Skeletal muscle tissue (tissue), 4 donors: ENCODE data around the gene PPARG. TPM values are rescaled to one million over a fixed set of nuclear protein-coding genes. Genes with fewer than 3 reads are reported as not detected.
"Not testable (repeated sequence)": the region's sequence is repeated elsewhere in the genome, so short reads cannot be mapped to it uniquely, and the experiment has no call there.

Experiments
- H3K27ac ChIP-seq: one replicate; pipeline ENCODE4 v1.7.0; 2013; ENCODE audit warnings: mild to moderate bottlenecking, low read depth, low read length, inconsistent platforms
- H3K27me3 ChIP-seq, 3 donors: one replicate each; pipeline ENCODE4 v1.7.0; 2013; ENCODE audit warnings: low read length in 3 of 3; ENCODE audit not compliant: control insufficient read depth in 3 of 3, insufficient read depth in 3 of 3
- H3K36me3 ChIP-seq, 3 donors: one replicate each; pipeline ENCODE4 v1.7.0; 2013; ENCODE audit warnings: low read length in 3 of 3; ENCODE audit not compliant: control insufficient read depth in 3 of 3, insufficient read depth in 3 of 3
- H3K4me1 ChIP-seq, 3 donors: one replicate each; pipeline ENCODE4 v1.7.0; 2013; ENCODE audit warnings: low read length in 3 of 3, mild to moderate bottlenecking in 3 of 3; ENCODE audit not compliant: control insufficient read depth in 3 of 3, insufficient read depth in 3 of 3
- H3K4me3 ChIP-seq, 3 donors: one replicate each; pipeline ENCODE4 v1.7.0; 2013; ENCODE audit warnings: low read length in 3 of 3
- H3K9ac ChIP-seq, 3 donors: one replicate each; pipeline ENCODE4 v1.7.0; 2013; ENCODE audit warnings: low read length in 3 of 3, mild to moderate bottlenecking in 3 of 3, moderate library complexity in 2 of 3, low read depth in 1 of 3
- H3K9me3 ChIP-seq, 3 donors: one replicate each; pipeline ENCODE4 v1.7.0; 2013; ENCODE audit warnings: low read length in 3 of 3; ENCODE audit not compliant: control insufficient read depth in 3 of 3
- total RNA-seq: library from RNA; depleted of rRNA; stranded (reverse); fragments of >200 nt; gene quantifications from one replicate; pipeline ENCODE4 v1.2.3, GENCODE V29; 2014
- donor health status: Osteomylitis.

PPARG gene
- total RNA-seq, 1 donor from 2014 or later: 30.3 TPM

DNA sequence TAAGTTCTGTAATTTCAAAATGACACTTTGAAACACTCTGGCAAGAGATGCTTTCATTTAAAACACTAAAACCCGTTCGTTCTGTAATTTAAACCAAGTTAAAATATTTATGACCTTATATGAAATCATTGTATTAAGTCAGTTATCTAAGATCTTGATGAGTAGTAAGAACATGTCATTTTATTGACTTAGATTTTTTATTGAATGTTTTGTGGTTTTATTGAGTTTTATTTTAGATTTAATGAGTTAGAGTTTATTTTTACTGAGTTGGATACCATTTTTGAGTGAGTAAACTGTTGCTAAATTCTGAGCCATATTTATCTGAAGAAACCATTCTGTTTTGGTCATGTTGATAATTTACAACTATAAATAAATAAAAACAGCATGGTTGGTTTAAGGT lies 94.3 kb downstream of the PPARG start:
- Histone ChIP-seq H3K27ac (no peak overlapping the region), H3K27me3 (no peaks in the 10 kb centered on the region), H3K4me1 (no peaks in the 10 kb centered on the region), H3K9ac (no peak overlapping the region), H3K4me3 (no peak overlapping the region), H3K36me3 (no peaks in the 10 kb centered on the region), H3K9me3 (no peaks in the 10 kb centered on the region)

DNA sequence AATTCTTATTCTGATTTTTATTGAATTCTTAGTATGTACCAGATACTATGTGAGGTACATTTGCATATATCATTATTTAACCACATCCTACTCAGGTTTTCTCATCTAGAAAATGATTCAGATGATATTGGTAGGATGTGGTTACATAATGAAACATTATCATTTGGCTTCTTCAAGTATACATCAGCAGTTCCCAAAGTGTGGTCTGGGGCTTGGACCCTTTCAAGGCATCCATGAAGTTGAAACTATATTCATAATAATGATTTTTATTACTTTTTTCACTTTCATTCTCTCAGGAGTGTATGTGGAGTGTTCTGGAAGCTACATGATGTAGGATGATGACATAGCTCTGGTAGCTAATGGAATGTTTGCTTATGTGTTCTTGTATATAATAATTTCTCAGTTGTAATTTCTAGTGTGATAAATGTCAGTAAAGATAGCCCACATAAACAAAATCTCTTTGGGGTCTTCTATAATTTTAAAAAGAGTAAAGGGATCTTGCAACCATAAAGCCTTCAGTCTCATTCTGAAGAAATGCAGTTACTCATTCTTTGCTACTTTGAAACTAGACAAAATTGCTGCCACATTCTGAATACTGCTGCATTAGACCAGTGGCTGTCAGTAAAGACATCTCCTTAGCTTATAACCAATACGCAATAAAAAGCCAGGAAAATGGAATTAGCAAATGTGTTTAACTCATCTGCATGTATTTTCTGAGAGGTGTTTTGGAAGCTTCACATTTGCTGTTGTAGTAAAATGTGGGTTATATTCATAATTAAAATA lies 95.8 kb downstream of the PPARG start:
- Histone ChIP-seq H3K9me3 (no peaks in the 10 kb centered on the region), H3K36me3 (no peaks in the 10 kb centered on the region), H3K27ac (no peak overlapping the region), H3K9ac (no peak overlapping the region), H3K27me3 (no peaks in the 10 kb centered on the region), H3K4me3 (no peak overlapping the region), H3K4me1 (no peaks in the 10 kb centered on the region)

DNA sequence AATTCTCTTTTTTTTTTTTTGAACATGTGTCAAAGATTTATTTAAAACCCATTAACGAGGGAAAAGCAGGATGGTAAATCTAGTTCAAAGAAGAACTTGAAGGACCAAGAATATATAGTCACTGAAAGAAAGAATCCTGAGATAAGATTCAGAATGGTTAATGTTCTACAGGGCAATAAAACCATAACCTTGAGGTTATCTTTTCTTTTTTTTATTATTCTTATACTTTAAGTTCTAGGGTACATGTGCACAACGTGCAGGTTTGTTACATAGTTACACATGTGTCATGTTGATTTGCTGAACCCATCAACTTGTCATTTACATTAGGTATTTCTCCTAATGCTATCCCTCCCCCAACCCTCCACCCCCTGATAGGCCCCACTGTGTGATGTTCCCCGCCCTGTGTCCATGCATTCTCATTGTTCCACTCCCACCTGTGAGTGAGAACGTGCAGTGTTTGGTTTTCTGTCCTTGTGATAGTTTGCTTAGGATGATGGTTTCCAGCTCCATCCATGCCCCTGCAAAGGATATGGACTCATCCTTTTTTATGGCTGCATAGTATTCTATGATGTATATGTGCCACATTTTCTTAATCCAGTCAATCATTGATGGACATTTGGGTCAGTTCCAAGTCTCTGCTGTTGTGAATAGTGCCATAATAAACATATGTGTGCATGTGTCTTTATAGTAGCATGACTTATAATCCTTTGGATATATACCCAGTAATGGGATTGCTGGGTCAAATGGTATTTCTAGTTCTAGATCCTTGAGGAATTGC lies 97.8 kb downstream of the PPARG start:
- H3K27ac ChIP-seq, H3K9ac ChIP-seq, H3K4me1 ChIP-seq, H3K9me3 ChIP-seq, H3K4me3 ChIP-seq, H3K36me3 ChIP-seq, H3K27me3 ChIP-seq: not testable (repeated sequence)

DNA sequence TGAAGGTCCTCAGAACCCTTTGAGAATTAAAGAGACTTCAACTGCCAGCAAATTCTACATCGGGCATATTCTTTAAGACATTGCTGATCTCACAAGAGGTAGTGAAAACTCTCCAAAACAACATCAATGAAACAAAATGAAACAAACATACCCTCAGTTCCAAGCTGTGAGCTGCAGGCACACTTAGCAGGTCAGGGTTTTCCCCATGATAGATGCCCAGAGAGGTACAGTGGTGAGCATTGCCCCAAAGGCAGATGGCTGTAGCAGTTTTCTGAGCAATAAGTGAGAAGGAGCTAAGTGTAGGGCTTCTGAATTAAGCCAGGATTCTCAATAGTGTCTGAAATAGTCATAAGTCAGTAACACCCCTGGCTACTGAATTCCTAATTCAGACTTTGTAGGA lies 99.3 kb downstream of the PPARG start:
- Histone ChIP-seq H3K4me1 (no peaks in the 10 kb centered on the region), H3K9ac (no peak overlapping the region), H3K4me3 (no peak overlapping the region), H3K27ac (no peak overlapping the region), H3K36me3 (no peaks in the 10 kb centered on the region), H3K9me3 (no peaks in the 10 kb centered on the region), H3K27me3 (peaks cover 0 to 6% (median 0%) of the 10 kb centered on the region in 3 donors)

DNA sequence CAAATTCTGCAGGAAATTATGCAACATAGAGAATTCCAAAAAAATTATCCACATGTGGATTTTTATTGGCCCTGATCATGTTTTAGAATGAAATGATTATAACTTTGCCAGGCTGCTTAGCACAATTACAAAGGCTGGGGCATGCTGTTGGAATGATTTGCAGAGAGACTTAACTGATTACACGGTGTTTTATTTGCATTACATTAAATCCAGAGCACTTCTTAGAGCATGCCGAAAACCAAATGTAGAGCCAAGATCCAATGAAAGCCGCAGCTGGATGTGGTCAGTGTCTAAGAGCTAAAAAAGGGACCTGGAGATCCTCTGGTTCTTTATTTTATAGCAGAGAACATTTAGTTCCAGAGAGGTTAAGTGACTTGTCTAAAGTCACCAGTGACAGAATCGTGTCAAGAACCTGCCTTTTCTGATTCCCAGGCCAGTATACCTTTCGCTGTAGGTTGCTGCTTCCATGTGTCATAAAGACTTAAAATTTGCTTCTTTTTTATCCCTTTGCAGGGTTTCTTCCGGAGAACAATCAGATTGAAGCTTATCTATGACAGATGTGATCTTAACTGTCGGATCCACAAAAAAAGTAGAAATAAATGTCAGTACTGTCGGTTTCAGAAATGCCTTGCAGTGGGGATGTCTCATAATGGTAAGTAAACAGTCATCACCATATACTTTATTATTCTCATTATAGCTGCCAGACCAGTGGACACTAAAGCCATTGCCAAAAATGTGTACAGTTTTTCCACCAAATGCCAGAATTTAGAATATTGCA lies 103.4 kb downstream of the PPARG start:
- Histone ChIP-seq H3K9ac (no peak overlapping the region), H3K4me3 (no peak overlapping the region), H3K27ac (no peak overlapping the region), H3K4me1 (no peaks in the 10 kb centered on the region), H3K9me3 (no peaks in the 10 kb centered on the region), H3K27me3 (peaks cover 0 to 8% (median 0%) of the 10 kb centered on the region in 3 donors), H3K36me3 (no peaks in the 10 kb centered on the region)

DNA sequence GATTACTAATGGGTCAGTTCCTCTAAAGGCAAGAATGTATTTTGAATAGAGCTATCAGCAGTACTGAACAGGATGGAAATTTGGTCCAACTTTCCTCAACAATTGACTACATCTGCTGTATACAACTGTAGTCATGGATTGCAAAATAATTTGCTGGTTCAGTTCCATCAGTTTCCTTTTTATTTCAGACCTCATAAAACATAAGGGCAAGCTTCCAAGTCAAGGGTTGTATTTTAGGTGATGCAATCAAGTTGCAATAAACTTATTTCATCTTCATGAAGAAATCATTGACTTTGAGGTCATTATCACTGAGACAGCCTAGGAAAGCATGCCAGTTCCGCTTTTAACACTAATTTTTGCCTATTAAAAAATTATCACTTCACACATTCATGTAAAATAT lies 105.0 kb downstream of the PPARG start:
- no peaks in the 10 kb centered on the region for H3K36me3 ChIP-seq
- H3K4me1 ChIP-seq: peaks cover 0 to 2% (median 0%) of the 10 kb centered on the region in 3 donors
- no peaks in the 10 kb centered on the region for H3K9me3 ChIP-seq
- no peak overlapping the region for H3K9ac ChIP-seq
- peaks cover 0 to 11% (median 0%) of the 10 kb centered on the region in 3 donors for H3K27me3 ChIP-seq
- no peak overlapping the region for H3K4me3 ChIP-seq
- H3K27ac ChIP-seq: no peak overlapping the region

DNA sequence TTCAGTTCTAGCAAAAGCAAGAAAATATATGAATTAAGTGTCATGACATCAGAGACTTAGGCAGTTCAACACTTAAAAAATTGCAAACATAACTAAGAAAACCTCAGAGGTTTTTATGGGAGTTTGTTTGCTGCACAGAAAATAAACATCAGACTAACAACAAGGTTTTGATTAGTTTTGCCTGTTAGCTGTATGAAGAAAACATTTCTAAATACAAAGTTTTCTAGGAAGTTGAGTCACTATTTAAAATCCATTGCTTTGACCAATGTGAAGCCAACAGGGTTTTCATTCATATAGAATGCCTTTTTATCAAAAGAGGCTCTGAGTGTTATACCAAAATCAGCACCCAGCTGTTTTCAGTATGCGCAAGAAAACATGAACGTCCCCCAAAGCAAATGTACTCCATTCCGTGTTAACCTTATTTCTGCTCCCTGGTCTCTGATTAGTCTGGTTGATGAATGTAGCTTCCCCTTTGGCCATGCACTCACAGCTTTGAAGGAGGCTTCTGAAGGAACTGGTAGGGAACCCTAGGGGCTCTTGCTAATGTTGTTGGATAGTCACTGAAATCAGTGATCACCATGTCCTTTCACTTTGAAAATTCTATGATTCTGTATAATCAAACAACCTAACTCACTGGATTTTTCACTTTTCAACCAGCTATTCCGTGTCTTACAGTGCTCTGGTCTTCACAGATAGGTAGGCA lies 105.8 kb downstream of the PPARG start:
- H3K27ac ChIP-seq: no peak overlapping the region
- no peaks in the 10 kb centered on the region for H3K36me3 ChIP-seq
- H3K9ac ChIP-seq: no peak overlapping the region
- peaks cover 0 to 3% (median 0%) of the 10 kb centered on the region in 3 donors for H3K4me1 ChIP-seq
- H3K27me3 ChIP-seq: peaks cover 0 to 11% (median 0%) of the 10 kb centered on the region in 3 donors
- no peaks in the 10 kb centered on the region for H3K9me3 ChIP-seq
- no peak overlapping the region for H3K4me3 ChIP-seq

DNA sequence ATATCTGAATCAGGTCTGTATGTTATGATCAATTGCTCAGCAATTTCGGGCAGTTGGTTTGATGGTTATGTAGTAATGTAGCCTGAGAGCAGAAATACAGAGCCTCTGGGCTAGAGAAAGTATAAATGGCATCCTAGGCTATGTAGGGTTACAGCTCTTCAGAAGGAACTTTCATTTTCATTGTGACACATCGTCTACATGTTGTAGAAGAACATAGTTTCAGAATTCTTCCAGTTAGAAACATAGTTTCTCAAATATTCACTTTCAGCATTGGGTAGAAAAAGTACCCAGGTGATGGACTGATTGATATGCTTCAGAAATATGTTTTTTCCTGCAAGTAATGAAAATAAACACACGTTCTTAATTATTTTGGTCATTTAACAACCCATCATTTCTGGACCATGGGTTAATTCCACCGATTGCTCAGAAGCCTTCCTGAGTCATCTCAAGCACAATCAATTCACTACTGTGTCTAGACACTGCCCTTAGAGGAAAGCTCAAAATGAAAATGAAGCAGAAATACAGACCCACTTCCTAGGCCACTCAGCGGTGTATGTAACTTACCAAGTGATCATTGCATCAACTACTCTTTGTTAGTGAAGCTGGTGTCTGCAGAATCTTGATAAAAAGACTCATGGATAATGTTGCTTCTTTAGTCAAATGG lies 106.6 kb downstream of the PPARG start:
- Histone ChIP-seq H3K4me1 (peaks cover 0 to 3% (median 0%) of the 10 kb centered on the region in 3 donors), H3K36me3 (no peaks in the 10 kb centered on the region), H3K27ac (no peak overlapping the region)

DNA sequence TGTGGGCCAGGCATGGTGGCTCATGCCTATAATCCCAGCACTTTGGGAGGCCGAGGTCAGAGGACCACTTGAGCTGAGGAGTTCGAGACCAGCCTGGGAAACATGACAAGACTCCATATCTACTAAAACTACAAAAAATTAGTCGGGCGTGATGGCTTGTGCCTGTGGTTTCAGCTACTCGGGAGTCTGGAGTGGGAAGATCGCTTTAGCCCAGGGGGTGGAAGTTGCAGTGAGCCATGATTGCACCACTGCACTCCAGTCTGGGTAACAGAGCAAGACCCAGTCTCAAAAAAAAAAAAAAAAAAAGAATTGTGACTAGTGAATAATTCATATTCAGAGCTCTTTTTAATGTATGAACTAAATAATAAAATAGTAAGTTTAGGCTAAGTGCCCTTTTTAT lies 107.6 kb downstream of the PPARG start:
- Histone ChIP-seq H3K36me3 (no peaks in the 10 kb centered on the region), H3K9ac (no peak overlapping the region), H3K27me3 (peaks cover 0 to 11% (median 0%) of the 10 kb centered on the region in 3 donors), H3K4me1 (peaks cover 0 to 3% (median 0%) of the 10 kb centered on the region in 3 donors), H3K9me3 (no peaks in the 10 kb centered on the region), H3K4me3 (no peak overlapping the region), H3K27ac (no peak overlapping the region)

More for the DNA sequence above, 106.6 kb downstream of the PPARG start:
- H3K9me3 ChIP-seq: no peaks in the 10 kb centered on the region
- no peak overlapping the region for H3K4me3 ChIP-seq
- peaks cover 0 to 11% (median 0%) of the 10 kb centered on the region in 3 donors for H3K27me3 ChIP-seq
- no peak overlapping the region for H3K9ac ChIP-seq
